AG10803 (cell line): ENCODE data around the gene HBB.

Source experiments
- DNase-seq: peaks from one replicate; pipeline ENCODE4 v3.0.0; 2010; ENCODE audit warnings: low read depth
- H3K4me3 ChIP-seq: 2 replicates; pipeline ENCODE4 v1.5.1; 2011; ENCODE audit warnings: mild to moderate bottlenecking, low read length, control low read depth
- TF ChIP-seq, protein P1 (sequence below): conservative IDR thresholded peaks from 2 replicates; pipeline ENCODE4 v1.5.1; 2011; ENCODE audit warnings: mild to moderate bottlenecking, low read length, control low read depth, inconsistent platforms

The HBB gene

DNA sequence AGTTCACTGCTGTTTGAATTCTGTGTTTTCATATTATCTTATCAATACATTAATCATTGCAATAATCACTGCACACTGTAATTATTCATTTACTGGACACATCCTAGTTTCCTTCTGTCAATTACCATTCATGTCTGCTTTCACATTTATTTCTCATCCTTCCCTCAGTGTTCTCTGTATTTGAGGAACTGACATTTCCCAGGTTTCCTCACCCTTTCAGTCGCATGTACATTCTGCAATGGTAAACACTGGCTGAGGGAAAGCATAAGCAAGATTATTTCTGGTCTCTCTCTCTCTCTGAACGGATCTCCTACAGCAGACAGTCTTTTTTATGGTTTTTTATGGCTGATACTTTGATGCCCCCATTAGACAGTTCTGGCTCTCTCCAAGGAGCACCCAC lies 11.6 kb upstream of the HBB start:
- H3K4me3 ChIP-seq = no peak overlapping the region
- TF ChIP-seq, protein P1, sequence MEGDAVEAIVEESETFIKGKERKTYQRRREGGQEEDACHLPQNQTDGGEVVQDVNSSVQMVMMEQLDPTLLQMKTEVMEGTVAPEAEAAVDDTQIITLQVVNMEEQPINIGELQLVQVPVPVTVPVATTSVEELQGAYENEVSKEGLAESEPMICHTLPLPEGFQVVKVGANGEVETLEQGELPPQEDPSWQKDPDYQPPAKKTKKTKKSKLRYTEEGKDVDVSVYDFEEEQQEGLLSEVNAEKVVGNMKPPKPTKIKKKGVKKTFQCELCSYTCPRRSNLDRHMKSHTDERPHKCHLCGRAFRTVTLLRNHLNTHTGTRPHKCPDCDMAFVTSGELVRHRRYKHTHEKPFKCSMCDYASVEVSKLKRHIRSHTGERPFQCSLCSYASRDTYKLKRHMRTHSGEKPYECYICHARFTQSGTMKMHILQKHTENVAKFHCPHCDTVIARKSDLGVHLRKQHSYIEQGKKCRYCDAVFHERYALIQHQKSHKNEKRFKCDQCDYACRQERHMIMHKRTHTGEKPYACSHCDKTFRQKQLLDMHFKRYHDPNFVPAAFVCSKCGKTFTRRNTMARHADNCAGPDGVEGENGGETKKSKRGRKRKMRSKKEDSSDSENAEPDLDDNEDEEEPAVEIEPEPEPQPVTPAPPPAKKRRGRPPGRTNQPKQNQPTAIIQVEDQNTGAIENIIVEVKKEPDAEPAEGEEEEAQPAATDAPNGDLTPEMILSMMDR = no peak
- DNase-seq = no peak

DNA sequence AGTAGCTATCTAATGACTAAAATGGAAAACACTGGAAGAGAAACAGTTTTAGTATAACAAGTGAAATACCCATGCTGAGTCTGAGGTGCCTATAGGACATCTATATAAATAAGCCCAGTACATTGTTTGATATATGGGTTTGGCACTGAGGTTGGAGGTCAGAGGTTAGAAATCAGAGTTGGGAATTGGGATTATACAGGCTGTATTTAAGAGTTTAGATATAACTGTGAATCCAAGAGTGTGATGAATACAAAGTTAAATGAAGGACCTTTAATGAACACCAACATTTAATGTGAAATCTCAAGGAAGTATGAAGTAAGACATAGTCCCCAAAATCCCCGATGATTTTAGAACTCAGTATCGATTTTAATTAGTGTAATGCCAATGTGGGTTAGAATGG lies 10.5 kb upstream of the HBB start:
- TF ChIP-seq, protein P1 = no peak
- no peak overlapping the region for H3K4me3 ChIP-seq
- no peak for DNase-seq

DNA sequence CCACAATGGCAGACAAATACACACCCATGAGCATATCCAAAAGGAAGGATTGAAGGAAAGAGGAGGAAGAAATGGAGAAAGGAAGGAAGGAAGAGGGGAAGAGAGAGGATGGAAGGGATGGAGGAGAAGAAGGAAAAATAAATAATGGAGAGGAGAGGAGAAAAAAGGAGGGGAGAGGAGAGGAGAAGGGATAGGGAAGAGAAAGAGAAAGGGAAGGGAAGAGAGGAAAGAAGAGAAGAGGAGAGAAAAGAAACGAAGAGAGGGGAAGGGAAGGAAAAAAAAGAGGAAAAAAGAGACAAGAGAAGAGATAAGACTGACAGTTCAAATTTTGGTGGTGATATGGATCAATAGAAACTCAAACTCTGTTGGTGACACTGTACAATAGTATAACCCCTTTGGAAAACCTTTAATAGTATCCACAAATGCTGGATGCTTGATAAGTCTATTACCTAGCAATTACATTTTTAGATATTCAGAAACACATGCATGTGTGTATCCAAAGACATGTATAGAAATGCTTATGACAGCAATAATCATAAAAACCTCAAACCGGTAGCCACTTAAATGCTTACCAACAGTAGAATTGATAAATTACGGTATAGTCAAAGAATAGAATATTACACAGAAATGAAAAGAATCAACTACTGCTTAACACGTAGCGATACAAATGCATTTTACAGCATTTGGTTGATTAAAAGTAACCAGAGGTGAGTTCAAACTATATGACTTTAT lies 8.7 kb upstream of the HBB start:
- H3K4me3 ChIP-seq = no peak overlapping the region
- DNase-seq = no peak
- TF ChIP-seq, protein P1 = no peak

DNA sequence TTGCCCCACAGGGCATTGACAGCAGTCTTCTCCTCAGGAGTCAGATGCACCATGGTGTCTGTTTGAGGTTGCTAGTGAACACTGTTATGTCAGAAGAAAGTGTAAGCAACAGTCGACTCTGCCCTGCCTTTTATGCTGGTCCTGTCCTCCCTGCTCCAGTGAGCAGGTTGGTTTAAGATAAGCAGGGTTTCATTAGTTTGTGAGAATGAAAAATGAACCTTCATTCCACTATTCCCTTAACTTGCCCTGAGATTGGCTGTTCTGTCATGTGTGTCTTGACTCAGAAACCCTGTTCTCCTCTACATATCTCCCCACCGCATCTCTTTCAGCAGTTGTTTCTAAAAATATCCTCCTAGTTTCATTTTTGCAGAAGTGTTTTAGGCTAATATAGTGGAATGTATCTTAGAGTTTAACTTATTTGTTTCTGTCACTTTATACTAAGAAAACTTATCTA lies 7.5 kb upstream of the HBB start, which contains the start of gene HBD:
TSS of gene HBD (minus strand) at position 103 of the 454 bp plus-strand sequence. CDS start at position 53, 50 bp downstream.
- no peak within 1 kb of the TSS for H3K4me3 ChIP-seq
- DNase-seq = peak; percentile 17
- TF ChIP-seq, protein P1 = no peak

DNA sequence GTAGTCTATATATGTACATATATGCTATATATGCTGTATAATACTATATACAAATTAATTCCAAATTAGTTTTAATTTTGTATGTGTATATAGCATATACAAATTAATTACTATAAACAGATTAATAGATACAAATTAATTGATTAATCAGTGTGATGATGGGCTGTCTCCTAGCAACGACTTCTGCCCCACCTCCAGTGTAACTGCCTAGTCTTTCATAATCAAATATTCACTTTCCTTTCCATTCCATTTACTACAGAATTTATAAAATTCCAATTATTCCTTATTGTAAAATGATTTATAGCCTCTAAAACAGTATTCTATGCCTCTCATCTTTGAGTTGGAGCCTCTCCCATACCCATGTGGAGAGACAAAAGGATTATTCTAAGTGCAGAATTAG lies 6.4 kb upstream of the HBB start:
- no peak overlapping the region for H3K4me3 ChIP-seq
- no peak for DNase-seq
- TF ChIP-seq, protein P1 = no peak

DNA sequence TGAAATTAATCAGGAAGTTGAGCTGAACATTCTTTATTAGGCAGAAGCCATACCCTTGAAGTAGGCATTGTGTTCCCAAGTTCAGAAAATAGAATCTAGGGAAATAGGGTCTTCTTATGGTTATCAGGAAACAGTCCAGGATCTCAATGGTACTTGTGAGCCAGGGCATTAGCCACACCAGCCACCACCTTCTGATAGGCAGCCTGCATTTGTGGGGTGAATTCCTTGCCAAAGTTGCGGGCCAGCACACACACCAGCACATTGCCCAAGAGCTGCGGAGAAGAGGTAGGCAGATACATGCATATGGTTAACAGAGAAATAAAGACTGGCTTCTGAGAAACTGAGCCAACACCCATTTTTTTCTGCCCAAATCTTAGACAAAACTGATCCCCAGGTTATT lies 6.0 kb upstream of the HBB start:
- no peak overlapping the region for H3K4me3 ChIP-seq
- DNase-seq = no peak
- TF ChIP-seq, protein P1 = no peak

DNA sequence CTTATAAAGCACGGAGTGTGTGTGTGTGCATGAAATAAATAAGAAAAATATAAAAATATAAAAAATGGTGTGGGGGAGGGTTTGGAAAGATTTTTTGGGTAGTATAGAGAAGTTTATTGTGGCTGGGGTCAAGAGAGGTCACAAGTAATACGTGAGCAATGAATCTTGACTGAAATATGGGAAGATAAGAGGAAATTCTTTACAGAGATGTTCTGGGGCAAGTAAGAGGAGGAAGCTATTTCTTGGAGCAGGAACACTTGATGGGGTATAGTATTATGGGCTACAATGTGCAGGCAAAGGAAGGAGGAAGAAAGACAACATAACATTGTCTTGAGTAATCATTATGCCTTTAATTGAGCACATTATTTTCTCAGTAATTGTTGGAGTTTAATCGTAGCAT lies 5.3 kb upstream of the HBB start:
- DNase-seq = no peak
- TF ChIP-seq, protein P1 = no peak
- H3K4me3 ChIP-seq = no peak overlapping the region
